Measurements from ENCODE around the gene SWAP70. TPM values are rescaled to one million over a fixed set of nuclear protein-coding genes. Genes with fewer than 3 reads are reported as not detected.
A peak's percentile ranks its signal among the peaks of the same experiment; 100 is the strongest.

Gene SWAP70
- total RNA-seq (2013), result 18.6 TPM
- polyA plus RNA-seq (10 to 100 TPM; 10.9 to 26.4 (median 13.8) TPM), polyA minus RNA-seq (6.9 and 12.3 TPM in 2 replicates), total RNA-seq (43.2 to 302 (median 98.7) reads per million in 11 experiments)

GRCh38 chr11:9663699-9664275, at the start of gene SWAP70:
Gene SWAP70, plus strand, starts transcription at chr11:9664077. Its CDS starts 103 bp downstream, at chr11:9664180.
- Histone ChIP-seq H3K4me3 (replicated peaks in 1 of 3; ENCODE audit: low read depth in 2 of 3, low read length in 3 of 3) (peak within 1 kb of the TSS; percentile 78 to 95 (median 95)), H3K9ac (ENCODE audit: insufficient read depth, low read length, poor library complexity, severe bottlenecking) (peak within 1 kb of the TSS; percentile 84), H3K4me2 (replicated peaks; ENCODE audit: extremely low read depth, low read length, poor library complexity, severe bottlenecking) (peak within 1 kb of the TSS; percentile 87), H3K27ac (ENCODE audit: low read depth in 1 of 2, low read length in 2 of 2) (peak within 1 kb of the TSS; percentile 68 to 87), H3K79me2 (ENCODE audit: insufficient read depth, low read length) (peaks cover 44% of the 10 kb centered on the region), H3K4me1 (ENCODE audit: control insufficient read depth in 1 of 2, insufficient read depth in 2 of 2, low read length in 2 of 2) (peaks cover 39 to 49% of the 10 kb centered on the region in 2 donors), H3K27me3 (ENCODE audit: control insufficient read depth in 2 of 2, insufficient read depth in 2 of 2, low read length in 2 of 2) (no peaks in the 10 kb centered on the region), H3K9me3 (replicated peaks in 1 of 2; ENCODE audit: control insufficient read depth in 1 of 2, insufficient read depth in 1 of 2, low read length in 2 of 2) (peaks cover 0 to 5% of the 10 kb centered on the region in 2 donors), H3K36me3 (replicated peaks in 1 of 2; ENCODE audit: control insufficient read depth in 1 of 2, insufficient read depth in 2 of 2, low read length in 2 of 2) (no peaks in the 10 kb centered on the region), H2AFZ (ENCODE audit: insufficient read depth, low read depth, low read length, poor library complexity, severe bottlenecking) (peak within 1 kb of the TSS; percentile 92), H4K20me1 (ENCODE audit: insufficient read depth, low read length) (peaks cover 17% of the 10 kb centered on the region)
- Mint-ChIP-seq H3K9me3 (peaks cover 4 to 13% (median 12%) of the 10 kb centered on the region in 7 donors), H3K27ac (peak within 1 kb of the TSS; percentile 93 to 98 (median 97)), H3K27me3 (ENCODE audit: low read depth in 3 of 3) (no peaks in the 10 kb centered on the region), H3K4me1 (peaks cover 55% of the 10 kb centered on the region), H3K4me3 (peak within 1 kb of the TSS; percentile 96 to 98), H3K36me3 (peaks cover 14 to 20% of the 10 kb centered on the region in 2 donors)
- intact Hi-C loops (cut with micrococcal nuclease), result loop anchor here (2.0 to 10.0 kb wide), 5 partner anchors 23 to 91 kb away; partner anchors contain the start of gene WEE1 (in 1 of the 2)
- DNase-seq, result peak; percentile 69 to 71 (median 71)
- no peak for TF ChIP-seq CTCF (IDR thresholded peaks at IDR 0.05)
- WGBS (ENCODE audit: insufficient coverage), result under 1% methylated on average over 36 of the region's 38 CpGs

GRCh38 chr11:9615031-9615451, 48.8 kb upstream of the SWAP70 start:
- TF ChIP-seq CTCF (IDR thresholded peaks at IDR 0.05), result no peak
- peak overlapping the region; percentile 93 to 100 for H3K4me3 Mint-ChIP-seq
- Histone ChIP-seq H3K9me3 (replicated peaks in 1 of 2; ENCODE audit: control insufficient read depth in 1 of 2, insufficient read depth in 1 of 2, low read length in 2 of 2) (no peaks in the 10 kb centered on the region), H3K79me2 (ENCODE audit: insufficient read depth, low read length) (no peaks in the 10 kb centered on the region), H2AFZ (ENCODE audit: insufficient read depth, low read depth, low read length, poor library complexity, severe bottlenecking) (peak overlapping the region; percentile 98), H3K4me3 (replicated peaks in 1 of 3; ENCODE audit: low read depth in 2 of 3, low read length in 3 of 3) (peak overlapping the region in 2 of 3 experiments; percentile 67 to 84), H3K36me3 (replicated peaks in 1 of 2; ENCODE audit: control insufficient read depth in 1 of 2, insufficient read depth in 2 of 2, low read length in 2 of 2) (no peaks in the 10 kb centered on the region), H3K4me1 (ENCODE audit: control insufficient read depth in 1 of 2, insufficient read depth in 2 of 2, low read length in 2 of 2) (peaks cover 12 to 33% of the 10 kb centered on the region in 2 donors), H3K9ac (ENCODE audit: insufficient read depth, low read length, poor library complexity, severe bottlenecking) (no peak overlapping the region), H3K4me2 (replicated peaks; ENCODE audit: extremely low read depth, low read length, poor library complexity, severe bottlenecking) (peak overlapping the region; percentile 99), H4K20me1 (ENCODE audit: insufficient read depth, low read length) (no peaks in the 10 kb centered on the region), H3K27me3 (ENCODE audit: control insufficient read depth in 2 of 2, insufficient read depth in 2 of 2, low read length in 2 of 2) (no peaks in the 10 kb centered on the region), H3K27ac (ENCODE audit: low read depth in 1 of 2, low read length in 2 of 2) (peak overlapping the region in 1 of 2 donors; percentile 77)
- peak overlapping the region; percentile 66 to 96 (median 90) for H3K27ac Mint-ChIP-seq
- peaks cover 0 to 2% (median 0%) of the 10 kb centered on the region in 7 donors for H3K9me3 Mint-ChIP-seq
- WGBS (ENCODE audit: insufficient coverage), result 63% methylated on average over 1 of the region's 2 CpGs
- intact Hi-C loops (cut with micrococcal nuclease), result loop anchor here (2.0 to 10.0 kb wide), 4 partner anchors 40 to 140 kb away; partner anchors contain the start of gene SWAP70 (in 1 of the 2)
- H3K27me3 Mint-ChIP-seq (ENCODE audit: low read depth in 3 of 3), result peaks cover 0 to 4% (median 3%) of the 10 kb centered on the region in 3 donors
- peak; percentile 55 to 92 (median 74) for DNase-seq
- H3K4me1 Mint-ChIP-seq, result peaks cover 29% of the 10 kb centered on the region
- peaks cover 0 to 3% of the 10 kb centered on the region in 2 donors for H3K36me3 Mint-ChIP-seq

Measured in CD14-positive monocyte (primary cell).